T-cell (primary cell): ENCODE data around the gene CAPRIN1. TPM values are rescaled to one million over a fixed set of nuclear protein-coding genes. Genes with fewer than 3 reads are reported as not detected.

Experiments
- ATAC-seq, 4 experiments: fragments of 200-7000 bp in 3 of 4; fragments of 150-1000 bp in 1 of 4; cut with Tn5 transposase; replicated peaks in 1 of 4; 1 replicate in 3 of 4; 2 replicates in 1 of 4; pipeline ENCODE4 v1.10.0; 2021; ENCODE audit warnings: moderate library complexity in 3 of 4, mild to moderate bottlenecking in 2 of 4, moderate number of reproducible peaks in 1 of 4
- CTCF ChIA-PET, 2 donors: fragments of 300-600 bp; sonication (Branson Sonifier 250); formaldehyde crosslinking; loops; one replicate each; lab custom pipeline; 2022; ENCODE audit warnings: antibody characterized with exemption in 2 of 2; lab: Charles Lee
- POLR2A ChIA-PET, 2 donors: fragments of 300-600 bp; sonication (Branson Sonifier 250); formaldehyde crosslinking; loops; one replicate each; lab custom pipeline; 2022; ENCODE audit warnings: antibody characterized with exemption in 2 of 2; lab: Charles Lee
- DNase-seq, 35 experiments: peaks; one replicate each; pipeline versions ENCODE4 v3.0.0 to v3.0.0-alpha.2; 2013 to 2023
- H3K27ac ChIP-seq: one replicate; pipeline ENCODE4 v1.5.1; 2013; ENCODE audit warnings: low read length
- H3K27me3 ChIP-seq, 2 experiments: replicated peaks in 1 of 2; 1 replicate in 1 of 2; 2 replicates in 1 of 2; pipeline versions ENCODE4 v1.6.1 to v1.7.0; 2013; ENCODE audit warnings: low read length in 1 of 2, mixed read lengths in 1 of 2; ENCODE audit not compliant: control insufficient read depth in 2 of 2, insufficient read depth in 2 of 2; ENCODE audit errors: extremely low read depth in 1 of 2
- H3K36me3 ChIP-seq, 2 donors: 1 replicate in 1 of 2; 2 replicates in 1 of 2; pipeline versions ENCODE4 v1.6.1 to v1.7.0; 2013; ENCODE audit warnings: low read length in 1 of 2; ENCODE audit not compliant: control insufficient read depth in 2 of 2, insufficient read depth in 1 of 2; ENCODE audit errors: extremely low read depth in 1 of 2
- H3K4me1 ChIP-seq, 2 experiments: 1 replicate in 1 of 2; 2 replicates in 1 of 2; pipeline versions ENCODE4 v1.6.1 to v1.7.0; 2013; ENCODE audit warnings: low read length in 2 of 2, mixed read lengths in 1 of 2; ENCODE audit not compliant: insufficient read depth in 2 of 2, control insufficient read depth in 1 of 2; ENCODE audit errors: extremely low read depth in 1 of 2
- H3K4me3 ChIP-seq, 2 donors: 1 replicate in 1 of 2; 2 replicates in 1 of 2; pipeline versions ENCODE4 v1.5.1 to v1.7.0; 2013; ENCODE audit warnings: mild to moderate bottlenecking in 2 of 2, low read length in 1 of 2, moderate library complexity in 1 of 2; ENCODE audit not compliant: control insufficient read depth in 1 of 2; ENCODE audit errors: extremely low read depth in 1 of 2
- H3K9me3 ChIP-seq: 2 replicates; pipeline ENCODE4 v1.7.0; 2013
- H3K27ac Mint-ChIP-seq, 2 donors: one replicate each; pipeline ENCODE4 v1.8.0; 2020 to 2021; ENCODE audit warnings: mild to moderate bottlenecking in 2 of 2, mixed read lengths in 2 of 2
- H3K27me3 Mint-ChIP-seq, 2 donors: one replicate each; pipeline ENCODE4 v1.8.0; 2021 to 2022; ENCODE audit warnings: mixed read lengths in 2 of 2
- H3K36me3 Mint-ChIP-seq: one replicate; pipeline ENCODE4 v1.8.0; 2021; ENCODE audit warnings: mixed read lengths
- H3K4me1 Mint-ChIP-seq, 3 donors: one replicate each; pipeline ENCODE4 v1.8.0; 2020 to 2022; ENCODE audit warnings: mixed read lengths in 3 of 3, mild to moderate bottlenecking in 1 of 3
- H3K4me3 Mint-ChIP-seq, 3 donors: one replicate each; pipeline ENCODE4 v1.8.0; 2020 to 2022; ENCODE audit warnings: mild to moderate bottlenecking in 3 of 3, mixed read lengths in 3 of 3, moderate library complexity in 3 of 3
- H3K9me3 Mint-ChIP-seq, 3 donors: one replicate each; pipeline ENCODE4 v1.8.0; 2020 to 2022; ENCODE audit warnings: mixed read lengths in 3 of 3
- WGBS: methylation state at CpG from one replicate; pipeline ENCODE4 v1.1.5; 2013; ENCODE audit warnings: missing lambda C conversion rate; ENCODE audit not compliant: insufficient coverage; 5-methylcytosine and 5-hydroxymethylcytosine counted together
- total RNA-seq, 35 experiments: library from RNA in 6 of 35; stranded (reverse) in 6 of 35; fragments of 120-200 nt in 1 of 35; gene quantifications; one replicate each; pipeline versions ENCODE4 v1.2.1 to v1.2.4 and lab custom pipeline; 2013 to 2026

The CAPRIN1 gene
- total RNA-seq, 5 donors from 2014 or later (not counting 1 experiment from before 2014, with no cell fraction given) = 106 to 148 (median 143) TPM

DNA sequence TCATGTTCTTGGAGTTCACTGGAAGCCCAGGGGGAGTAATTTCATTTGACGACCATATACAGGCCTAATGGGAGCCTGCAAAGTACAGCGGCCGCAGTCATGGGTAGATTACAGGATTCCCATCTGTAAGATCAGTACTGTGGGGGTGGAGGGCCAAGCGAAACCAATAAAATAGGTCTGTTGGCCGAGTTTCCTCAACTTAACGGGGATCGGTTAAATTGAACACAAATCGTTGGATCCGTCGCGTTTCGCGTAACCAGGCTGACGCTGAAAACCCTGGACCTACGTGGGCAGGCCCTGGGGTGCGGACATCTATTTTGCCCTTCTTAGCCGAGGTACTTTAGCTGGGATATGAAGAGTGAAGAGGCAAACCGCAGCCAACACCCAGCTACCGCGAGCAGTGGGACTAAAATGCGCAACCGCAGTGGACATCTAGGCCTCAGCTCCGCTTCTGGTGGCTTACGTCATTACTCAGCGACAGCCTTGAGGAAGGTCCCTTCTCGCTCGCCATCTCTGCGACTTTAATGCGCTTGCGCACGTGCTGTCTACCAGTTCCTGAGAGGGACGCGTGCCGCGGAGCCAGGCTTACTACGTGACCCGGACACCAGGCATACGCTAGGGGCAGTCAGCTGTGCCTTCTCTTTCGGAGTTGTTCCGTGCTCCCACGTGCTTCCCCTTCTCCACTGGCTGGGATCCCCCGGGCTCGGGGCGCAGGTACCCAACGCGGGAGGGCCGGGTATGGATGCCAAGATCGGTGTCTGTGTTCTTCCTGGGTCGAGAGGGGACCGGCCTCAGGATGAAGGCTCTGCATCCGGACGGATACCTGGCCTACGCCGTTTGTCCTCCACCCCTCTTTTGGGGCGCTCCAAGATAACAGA, 53.8 kb downstream of the CAPRIN1 start, which contains the start of gene NAT10:
TSS of gene NAT10 (plus strand) at position 551 of the 878 bp plus-strand sequence. CDS start 2,597 bp downstream, outside the sequence.
- H3K36me3 ChIP-seq = peaks cover 5 to 31% of the 10 kb centered on the region in 2 donors
- POLR2A ChIA-PET = interaction anchor here (0.6 to 1.1 kb wide), 7 partner anchors 15 to 1062 kb away, joined by 3 to 5 read pairs (median 4); no protein-coding TSS in a partner anchor
- peak within 1 kb of the TSS; percentile 98 for H3K27ac ChIP-seq
- no peaks in the 10 kb centered on the region for H3K9me3 Mint-ChIP-seq
- no peaks in the 10 kb centered on the region for H3K27me3 ChIP-seq
- peak within 1 kb of the TSS; percentile 82 to 94 for H3K4me3 ChIP-seq
- peaks cover 21% of the 10 kb centered on the region for H3K36me3 Mint-ChIP-seq
- DNase-seq (peak; percentile 89 to 100 (median 96)), ATAC-seq (peak; percentile 91 to 94 (median 92))
- peaks cover 58 to 62% (median 62%) of the 10 kb centered on the region in 3 donors for H3K4me1 Mint-ChIP-seq
- peaks cover 22 to 27% of the 10 kb centered on the region in 2 experiments for H3K4me1 ChIP-seq
- peak within 1 kb of the TSS; percentile 94 to 96 (median 95) for H3K4me3 Mint-ChIP-seq
- CTCF ChIA-PET = interaction anchor here (0.6 to 1.5 kb wide), 9 partner anchors 33 to 252 kb away, joined by 3 to 9 read pairs (median 3); partner anchors contain the start of genes ABTB2 (in 1 of the 2) and CAPRIN1 (in 1 of the 2)
- no peaks in the 10 kb centered on the region for H3K9me3 ChIP-seq
- WGBS = under 1% methylated on average over 51 of the region's 55 CpGs
- H3K27me3 Mint-ChIP-seq = no peaks in the 10 kb centered on the region
- H3K27ac Mint-ChIP-seq = peak within 1 kb of the TSS; percentile 99

DNA sequence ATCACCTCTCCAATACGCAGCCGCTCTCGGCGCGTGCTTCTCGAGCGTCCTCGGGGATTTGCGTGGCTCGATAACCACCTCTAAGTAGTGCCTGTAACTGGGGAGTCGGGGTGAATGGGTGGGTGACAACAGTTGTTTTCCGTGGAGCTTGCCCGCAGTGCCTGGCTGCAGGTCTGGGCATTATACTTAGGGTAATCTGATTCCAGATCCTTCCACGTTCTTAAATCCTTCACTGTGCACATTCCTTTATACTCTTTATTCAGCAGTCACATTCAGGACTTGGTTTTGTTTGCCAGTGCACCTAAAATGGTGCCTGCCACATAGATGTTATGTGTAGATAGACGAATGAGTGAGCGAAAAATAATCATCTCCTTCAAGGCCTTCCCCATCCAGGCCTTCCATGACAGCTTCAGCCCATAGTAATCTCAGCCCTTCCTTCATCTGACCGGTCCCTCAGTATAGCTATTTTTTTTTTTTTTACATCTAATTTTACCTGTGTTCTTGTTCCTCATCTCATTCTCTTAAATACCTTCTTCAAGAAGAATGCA, 54.5 kb downstream of the CAPRIN1 start:
- POLR2A ChIA-PET = interaction anchor here (0.6 to 1.1 kb wide), 5 partner anchors 16 to 1061 kb away, joined by 3 to 5 read pairs (median 4); no protein-coding TSS in a partner anchor
- DNase-seq (peak in 1 of 35 experiments; percentile 3), ATAC-seq (peak in 1 of 4 experiments; percentile 14)
- CTCF ChIA-PET = interaction anchor here (0.6 to 1.5 kb wide), 7 partner anchors 55 to 252 kb away, joined by 3 to 9 read pairs (median 3); partner anchors contain the start of genes ABTB2 (in 1 of the 2) and CAPRIN1 (in 1 of the 2)
- H3K36me3 ChIP-seq = peaks cover 5 to 32% of the 10 kb centered on the region in 2 donors
- Mint-ChIP-seq H3K9me3 (no peaks in the 10 kb centered on the region), H3K27ac (peak overlapping the region; percentile 99), H3K27me3 (no peaks in the 10 kb centered on the region), H3K36me3 (peaks cover 19% of the 10 kb centered on the region), H3K4me3 (peak overlapping the region; percentile 94 to 96 (median 95)), H3K4me1 (peaks cover 58 to 63% (median 62%) of the 10 kb centered on the region in 3 donors)
- H3K4me1 ChIP-seq = peaks cover 22 to 27% of the 10 kb centered on the region in 2 experiments
- peak overlapping the region; percentile 82 to 94 for H3K4me3 ChIP-seq
- H3K27ac ChIP-seq = peak overlapping the region; percentile 98
- 11% methylated on average over 1 of the region's 17 CpGs for WGBS
- no peaks in the 10 kb centered on the region for H3K9me3 ChIP-seq
- no peaks in the 10 kb centered on the region for H3K27me3 ChIP-seq

DNA sequence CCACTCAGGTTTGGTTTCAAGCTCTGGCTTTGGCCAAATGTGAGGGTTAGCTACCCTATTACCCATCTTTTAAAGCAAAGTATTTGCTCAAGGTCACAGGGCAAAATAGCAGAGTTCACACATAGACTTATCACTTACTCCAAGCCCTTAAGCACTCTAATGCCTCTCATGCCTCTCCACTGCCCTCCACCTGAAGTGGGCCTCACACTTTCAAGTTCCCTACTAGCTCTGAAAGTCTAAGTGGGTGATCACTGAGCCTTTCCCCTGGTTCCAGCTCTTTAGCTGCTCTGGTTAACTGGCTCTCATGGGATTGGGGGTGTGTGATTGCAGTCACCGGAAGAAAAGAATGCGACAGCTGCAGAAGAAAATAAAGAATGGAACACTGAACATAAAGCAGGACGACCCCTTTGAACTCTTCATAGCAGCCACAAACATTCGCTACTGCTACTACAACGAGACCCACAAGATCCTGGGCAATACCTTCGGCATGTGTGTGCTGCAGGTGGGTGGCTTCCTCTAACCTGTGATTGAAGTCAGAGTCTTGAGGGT, 60.3 kb downstream of the CAPRIN1 start:
- no CpG with 5 or more reads among the region's 6 CpGs for WGBS
- H3K36me3 ChIP-seq = peaks cover 22 to 88% of the 10 kb centered on the region in 2 donors
- Mint-ChIP-seq H3K27me3 (no peaks in the 10 kb centered on the region), H3K4me1 (peaks cover 25 to 30% (median 28%) of the 10 kb centered on the region in 3 donors), H3K4me3 (no peak overlapping the region), H3K27ac (no peak overlapping the region), H3K36me3 (peaks cover 56% of the 10 kb centered on the region), H3K9me3 (no peaks in the 10 kb centered on the region)
- H3K4me3 ChIP-seq = no peak overlapping the region
- ChIA-PET CTCF (interaction anchor here in 1 of 2 donors (0.8 kb wide), 1 partner anchor 66 kb away, joined by 3 read pairs; no protein-coding TSS in a partner anchor), POLR2A (interaction anchor here in 1 of 2 donors (0.6 kb wide), 1 partner anchor 40 kb away, joined by 4 read pairs; no protein-coding TSS in a partner anchor)
- peaks cover under 1 to 7% of the 10 kb centered on the region in 2 experiments for H3K4me1 ChIP-seq
- no peak for ATAC-seq
- H3K27ac ChIP-seq = no peak overlapping the region
- no peaks in the 10 kb centered on the region for H3K27me3 ChIP-seq
- no peak for DNase-seq
- no peaks in the 10 kb centered on the region for H3K9me3 ChIP-seq

DNA sequence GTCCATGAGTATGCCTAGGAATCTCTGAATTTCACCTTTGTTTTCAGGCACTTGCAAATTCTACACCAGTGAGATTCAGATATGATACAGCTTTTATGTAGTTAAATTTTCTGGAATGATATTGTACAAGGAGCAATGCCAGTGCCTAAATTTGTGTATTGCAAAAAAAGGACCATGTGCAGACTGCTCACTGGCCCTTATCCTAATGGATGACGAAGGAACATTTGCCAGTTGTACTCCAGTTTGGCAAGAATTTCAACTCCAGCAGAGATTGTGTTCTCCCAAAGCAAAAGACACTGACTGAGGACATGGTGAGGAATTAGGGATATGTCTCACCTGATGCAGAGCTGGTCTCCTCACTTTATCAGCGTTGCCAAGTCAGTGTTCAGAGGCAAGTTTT, 62.5 kb downstream of the CAPRIN1 start:
- ATAC-seq = no peak
- ChIA-PET CTCF (interaction anchor here in 1 of 2 donors (0.6 kb wide), 1 partner anchor 22 kb away, joined by 3 read pairs; no protein-coding TSS in a partner anchor), POLR2A (no interaction called here)
- Histone ChIP-seq H3K4me3 (no peak overlapping the region), H3K4me1 (no peaks in the 10 kb centered on the region), H3K27me3 (no peaks in the 10 kb centered on the region), H3K9me3 (no peaks in the 10 kb centered on the region), H3K36me3 (peaks cover 37 to 97% of the 10 kb centered on the region in 2 donors), H3K27ac (no peak overlapping the region)
- H3K4me3 Mint-ChIP-seq = no peak overlapping the region
- H3K27me3 Mint-ChIP-seq = no peaks in the 10 kb centered on the region
- peaks cover 66% of the 10 kb centered on the region for H3K36me3 Mint-ChIP-seq
- no peaks in the 10 kb centered on the region for H3K9me3 Mint-ChIP-seq
- WGBS = 88% methylated on average over 2 of the region's 2 CpGs
- H3K27ac Mint-ChIP-seq = no peak overlapping the region
- peaks cover 10 to 13% (median 12%) of the 10 kb centered on the region in 3 donors for H3K4me1 Mint-ChIP-seq
- DNase-seq = no peak

DNA sequence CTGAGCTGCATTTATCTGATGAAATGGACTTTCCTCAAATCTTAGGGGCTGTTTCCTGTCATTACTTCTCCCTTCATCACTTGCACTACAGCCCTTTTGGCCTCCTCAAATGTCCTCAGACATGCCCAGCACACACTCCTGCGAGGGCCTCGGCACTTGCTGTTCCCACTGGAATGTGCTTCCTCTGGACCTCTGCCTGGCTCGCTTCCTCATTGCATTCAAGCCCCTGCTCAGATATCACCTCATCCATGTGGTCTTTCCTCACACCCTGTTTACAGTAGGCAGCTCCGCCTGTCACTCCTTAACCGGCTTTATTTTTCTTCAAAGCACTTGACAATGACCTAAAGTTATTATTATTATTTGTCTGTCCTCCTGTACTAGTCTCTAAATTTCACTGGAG, 62.9 kb downstream of the CAPRIN1 start:
- no peak overlapping the region for H3K4me3 ChIP-seq
- POLR2A ChIA-PET = no interaction called here
- Mint-ChIP-seq H3K9me3 (no peaks in the 10 kb centered on the region), H3K4me3 (no peak overlapping the region), H3K36me3 (peaks cover 64% of the 10 kb centered on the region), H3K4me1 (peaks cover 6 to 9% (median 7%) of the 10 kb centered on the region in 3 donors), H3K27me3 (no peaks in the 10 kb centered on the region), H3K27ac (no peak overlapping the region)
- WGBS = 94% methylated on average over 3 of the region's 5 CpGs
- CTCF ChIA-PET = no interaction called here
- no peaks in the 10 kb centered on the region for H3K9me3 ChIP-seq
- no peak for ATAC-seq
- no peak overlapping the region for H3K27ac ChIP-seq
- H3K36me3 ChIP-seq = peaks cover 35 to 97% of the 10 kb centered on the region in 2 donors
- H3K4me1 ChIP-seq = no peaks in the 10 kb centered on the region
- no peaks in the 10 kb centered on the region for H3K27me3 ChIP-seq
- DNase-seq = no peak
